ENCODE results near the gene A4GALT. TPM values are rescaled to one million over a fixed set of nuclear protein-coding genes. Genes with fewer than 3 reads are reported as not detected.

The A4GALT gene
- total RNA-seq, 1 donor: 11.2 TPM

DNA sequence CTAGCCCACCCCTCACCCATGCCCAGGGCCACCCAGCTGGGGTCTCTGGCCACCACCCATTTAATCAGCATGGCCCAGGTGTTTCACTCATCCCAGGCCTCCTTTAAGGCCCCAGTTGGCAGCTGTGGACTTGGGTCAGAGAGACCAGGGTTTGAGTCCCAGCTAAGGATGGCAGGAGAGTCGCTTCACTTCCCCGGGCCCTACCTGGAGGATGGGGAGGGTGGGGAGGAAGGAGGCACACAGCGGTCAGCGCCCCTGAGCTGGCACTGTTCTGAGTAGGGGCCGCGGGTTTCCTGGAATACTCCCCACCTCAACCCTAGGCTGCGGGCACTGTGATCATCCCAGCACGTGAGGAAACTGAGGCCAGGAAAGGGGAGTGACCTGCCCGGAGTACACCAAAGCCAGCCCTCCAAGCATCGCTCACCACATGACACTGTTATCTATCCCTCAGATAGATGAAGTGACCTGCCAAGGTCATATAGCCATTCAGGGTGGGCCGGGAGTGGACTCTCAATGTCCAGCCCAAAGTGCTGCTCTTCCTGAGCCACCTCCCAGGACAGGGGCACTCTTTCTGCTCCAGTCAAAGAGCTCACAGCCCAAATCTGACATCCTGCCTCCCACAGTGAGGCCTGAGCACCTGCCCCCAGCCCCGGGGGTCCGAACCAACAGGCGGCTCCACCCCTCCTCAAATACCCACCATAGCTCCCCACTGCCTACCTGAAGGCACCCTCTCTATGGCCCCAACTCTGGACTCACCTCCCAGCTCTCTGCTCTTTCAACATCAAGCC is 76.8 kb downstream of the A4GALT start:
- TF ChIP-seq, protein P1, sequence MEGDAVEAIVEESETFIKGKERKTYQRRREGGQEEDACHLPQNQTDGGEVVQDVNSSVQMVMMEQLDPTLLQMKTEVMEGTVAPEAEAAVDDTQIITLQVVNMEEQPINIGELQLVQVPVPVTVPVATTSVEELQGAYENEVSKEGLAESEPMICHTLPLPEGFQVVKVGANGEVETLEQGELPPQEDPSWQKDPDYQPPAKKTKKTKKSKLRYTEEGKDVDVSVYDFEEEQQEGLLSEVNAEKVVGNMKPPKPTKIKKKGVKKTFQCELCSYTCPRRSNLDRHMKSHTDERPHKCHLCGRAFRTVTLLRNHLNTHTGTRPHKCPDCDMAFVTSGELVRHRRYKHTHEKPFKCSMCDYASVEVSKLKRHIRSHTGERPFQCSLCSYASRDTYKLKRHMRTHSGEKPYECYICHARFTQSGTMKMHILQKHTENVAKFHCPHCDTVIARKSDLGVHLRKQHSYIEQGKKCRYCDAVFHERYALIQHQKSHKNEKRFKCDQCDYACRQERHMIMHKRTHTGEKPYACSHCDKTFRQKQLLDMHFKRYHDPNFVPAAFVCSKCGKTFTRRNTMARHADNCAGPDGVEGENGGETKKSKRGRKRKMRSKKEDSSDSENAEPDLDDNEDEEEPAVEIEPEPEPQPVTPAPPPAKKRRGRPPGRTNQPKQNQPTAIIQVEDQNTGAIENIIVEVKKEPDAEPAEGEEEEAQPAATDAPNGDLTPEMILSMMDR (IDR thresholded peaks at IDR 0.05; ENCODE audit: insufficient read depth, low read depth, low read length): no peak
- no peak for DNase-seq (ENCODE audit: low read depth)
- no peak overlapping the region for H3K4me3 ChIP-seq (ENCODE audit: low read depth, low read length)

DNA sequence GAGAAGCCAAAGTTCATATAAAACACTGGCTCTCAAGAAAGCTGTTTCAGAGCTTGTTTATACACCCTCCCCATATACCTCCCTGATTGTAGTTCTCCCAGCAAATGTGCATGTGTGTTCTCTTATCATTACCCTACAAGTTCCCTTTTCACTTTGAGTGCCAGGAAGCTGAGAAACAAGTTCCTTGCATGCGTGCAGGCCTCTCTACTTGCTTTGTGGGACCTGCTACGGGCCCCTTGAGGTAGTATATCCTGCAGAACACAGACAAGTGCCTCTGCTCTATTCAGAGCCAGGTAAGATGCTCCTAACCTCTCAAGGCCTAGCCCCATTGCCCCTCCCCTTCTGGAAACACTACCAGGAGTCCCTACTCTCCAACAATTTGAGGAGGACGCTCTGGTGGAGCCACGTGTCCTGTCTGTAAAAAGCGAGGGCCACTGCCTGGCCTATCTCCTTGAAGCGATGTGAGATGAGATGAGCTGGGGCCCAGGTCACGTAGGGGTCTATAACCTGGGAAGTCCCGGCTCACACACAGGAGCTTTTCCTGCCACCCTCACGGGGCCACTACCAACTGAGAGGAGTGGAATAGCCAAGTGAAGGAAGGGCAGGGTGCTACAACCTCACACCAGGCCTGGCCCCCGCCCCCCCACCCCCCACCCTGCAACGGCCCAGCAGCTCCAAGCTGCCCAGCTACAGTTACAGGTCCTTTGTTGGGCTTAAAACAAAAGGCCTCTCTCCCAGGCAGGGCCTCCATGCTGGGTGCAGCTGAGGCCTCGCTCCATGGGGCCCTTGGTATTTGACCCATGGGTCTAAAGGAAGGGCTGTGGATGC is 77.7 kb downstream of the A4GALT start:
- DNase-seq (ENCODE audit: low read depth): no peak
- TF ChIP-seq, protein P1 (IDR thresholded peaks at IDR 0.05; ENCODE audit: insufficient read depth, low read depth, low read length): no peak
- H3K4me3 ChIP-seq (ENCODE audit: low read depth, low read length): no peak overlapping the region

Small RNAs within 50 kb of the gene (small RNA-seq; reads per million reads assigned to genes)
- not detected for gene RF00019

Other genes starting within 250 kb of the A4GALT start
- 24.5 and 29.8 TPM in 2 replicates for gene RRP7A, start 201.1 kb downstream of the A4GALT start, total RNA-seq
- gene SERHL2, start 166.9 kb downstream of the A4GALT start, total RNA-seq: 2.2 and 2.3 TPM in 2 replicates
- 22.5 and 26.3 TPM in 2 replicates for gene POLDIP3, start 106.0 kb downstream of the A4GALT start, total RNA-seq
- 0.43 and 0.64 TPM in 2 replicates for gene ATP5MGL, start 80.3 kb downstream of the A4GALT start, total RNA-seq
- gene CYB5R3, start 71.5 kb downstream of the A4GALT start, total RNA-seq: 57.9 and 67.0 TPM in 2 replicates
- 69.6 and 98.9 TPM in 2 replicates for gene ARFGAP3, start 136.4 kb upstream of the A4GALT start, total RNA-seq

Measured in fibroblast of villous mesenchyme (primary cell).